Measurements from ENCODE around the gene PIK3CD. TPM values are rescaled to one million over a fixed set of nuclear protein-coding genes. Genes with fewer than 3 reads are reported as not detected.

PIK3CD gene
- total RNA-seq, 2 experiments from 2014 or later, result 13.6 to 37.1 TPM

DNA sequence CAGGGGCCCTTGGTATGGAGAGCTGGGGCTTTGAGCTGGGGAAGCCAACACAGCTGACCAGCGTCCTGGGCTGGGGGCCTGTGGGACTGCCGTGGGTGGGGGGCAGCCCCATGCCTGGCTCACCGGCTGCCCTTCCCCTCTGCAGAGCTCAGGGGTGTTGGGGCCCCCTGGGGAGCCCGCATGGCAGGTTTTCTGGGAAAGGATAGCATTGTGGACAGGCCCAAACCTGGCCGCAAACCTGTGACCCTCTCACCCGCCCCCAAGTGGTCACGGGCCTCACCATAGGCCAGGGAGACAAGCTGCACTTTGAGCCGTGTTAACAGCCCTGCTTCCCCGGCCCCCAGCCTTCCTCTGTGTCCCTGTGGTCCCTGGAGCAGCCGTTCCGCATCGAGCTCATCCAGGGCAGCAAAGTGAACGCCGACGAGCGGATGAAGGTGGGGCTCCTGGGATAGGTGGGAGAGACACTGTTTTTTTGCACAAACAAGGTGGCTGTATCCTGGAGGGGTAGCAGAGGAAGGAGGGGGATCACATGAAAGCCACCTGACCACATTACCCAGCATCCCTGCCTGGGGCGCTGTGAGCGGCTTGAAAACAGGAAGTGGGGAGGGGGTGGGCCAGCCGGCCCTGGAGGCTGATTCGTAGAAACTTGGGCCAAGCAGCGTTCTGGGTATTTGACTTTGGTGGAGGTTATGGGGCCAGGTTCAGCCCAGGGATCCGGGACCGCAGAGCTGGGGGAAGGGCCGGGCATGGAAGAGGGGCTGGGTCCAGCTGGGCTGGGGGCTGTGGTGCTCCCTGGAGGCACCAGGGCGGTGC lies 65.9 kb downstream of the PIK3CD start:
- BruUV-seq (replicated peaks), result TSS peak; percentile 73
- Histone ChIP-seq H2AFZ (ENCODE audit: low read length) (peak overlapping the region; percentile 60; the same call in 1 of the 2 replicates), H4K20me1 (ENCODE audit: insufficient read depth, low read length) (no peaks in the 10 kb centered on the region), H3K4me2 (ENCODE audit: low read length) (peak overlapping the region; percentile 74), H3K4me3 (ENCODE audit: low read depth, low read length, poor library complexity, severe bottlenecking) (peak overlapping the region; percentile 79), H3K9me3 (ENCODE audit: low read length) (no peaks in the 10 kb centered on the region), H3K36me3 (ENCODE audit: insufficient read depth, low read length) (peaks cover 5% of the 10 kb centered on the region), H3K27ac (ENCODE audit: low read depth, low read length, poor library complexity, severe bottlenecking) (peak overlapping the region; percentile 73), H3K4me1 (ENCODE audit: insufficient read depth, low read length, poor library complexity, severe bottlenecking) (peaks cover 51% of the 10 kb centered on the region), H3K9me2 (ENCODE audit: insufficient read depth, low read length) (no peaks in the 10 kb centered on the region), H3K79me2 (ENCODE audit: insufficient read depth, low read depth, low read length) (peaks cover 5% of the 10 kb centered on the region; the same call in 1 of the 2 replicates)
- intact Hi-C loops (cut with micrococcal nuclease; ENCODE audit: unreplicated experiment), result loop anchor here (1.0 to 2.0 kb wide), 2 partner anchors 63 to 90 kb away; no protein-coding TSS in a partner anchor
- ChIA-PET POLR2A (interaction anchor here (0.5 to 2.5 kb wide), 9 partner anchors 13 to 193 kb away, joined by 3 to 8 read pairs (median 3); no protein-coding TSS in a partner anchor), CTCF (ENCODE audit: unreplicated experiment) (interaction anchor here (0.5 to 1.0 kb wide), 4 partner anchors 102 to 495 kb away, joined by 3 read pairs; partner anchors contain the start of gene H6PD)
- peak; percentile 95 for DNase-seq (ENCODE audit: low spot score)
- TF ChIP-seq CTCF (conservative IDR thresholded peaks at IDR 0.05; ENCODE audit: low read length) (peak; percentile 25; the same call in 1 of the 2 replicates), EZH2phosphoT487 (IDR thresholded peaks at IDR 0.05; ENCODE audit: borderline replicate concordance, low read depth, low read length) (no peak)

DNA sequence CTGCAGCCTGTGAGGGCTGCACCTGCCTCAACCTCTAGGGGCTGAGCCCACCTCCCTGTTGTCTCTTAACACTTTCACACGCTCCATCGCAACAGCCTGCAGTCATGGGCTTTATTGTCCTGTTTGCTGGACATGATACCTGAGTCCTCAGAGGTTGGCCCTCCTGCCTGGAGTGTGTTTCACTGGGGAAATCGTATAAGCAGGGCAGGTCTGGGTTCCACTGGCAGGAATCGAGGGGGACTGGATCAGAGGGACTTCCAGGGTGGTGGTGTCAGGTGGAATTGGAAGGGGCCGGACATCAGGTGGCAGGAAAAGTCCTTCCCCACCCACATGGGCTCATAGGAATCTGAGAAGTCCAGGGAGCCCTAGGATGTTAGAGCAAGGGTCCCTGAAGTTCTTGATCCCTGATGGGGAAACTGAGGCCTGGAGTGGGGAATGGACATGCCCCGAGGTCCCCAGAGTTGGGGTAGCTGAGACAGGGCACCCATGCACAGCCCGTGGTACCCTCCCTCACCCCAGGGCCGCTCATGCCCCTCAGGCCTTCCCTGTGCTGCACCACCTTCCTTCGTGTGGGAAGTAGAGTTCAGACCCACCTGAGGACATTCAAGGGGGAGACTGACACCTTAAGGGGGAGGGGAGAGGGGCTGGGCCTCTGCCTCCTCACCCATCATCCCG lies 66.6 kb downstream of the PIK3CD start:
- Histone ChIP-seq H3K36me3 (ENCODE audit: insufficient read depth, low read length) (peaks cover 12% of the 10 kb centered on the region), H3K4me2 (ENCODE audit: low read length) (peak overlapping the region; percentile 74)

More for the DNA sequence above, 66.6 kb downstream of the PIK3CD start:
- H3K79me2 ChIP-seq (ENCODE audit: insufficient read depth, low read depth, low read length), result peaks cover 5% of the 10 kb centered on the region; the same call in 1 of the 2 replicates
- DNase-seq (ENCODE audit: low spot score), result no peak
- intact Hi-C loops (cut with micrococcal nuclease; ENCODE audit: unreplicated experiment), result no loop called here
- H3K4me3 ChIP-seq (ENCODE audit: low read depth, low read length, poor library complexity, severe bottlenecking), result peak overlapping the region; percentile 79
- no peaks in the 10 kb centered on the region for H4K20me1 ChIP-seq (ENCODE audit: insufficient read depth, low read length)
- CTCF ChIA-PET (ENCODE audit: unreplicated experiment), result interaction anchor here (0.7 to 1.0 kb wide), 3 partner anchors 103 to 495 kb away, joined by 3 read pairs; partner anchors contain the start of gene H6PD
- POLR2A ChIA-PET, result interaction anchor here (0.5 to 1.4 kb wide), 5 partner anchors 15 to 193 kb away, joined by 3 read pairs; no protein-coding TSS in a partner anchor
- no peak for TF ChIP-seq EZH2phosphoT487 (IDR thresholded peaks at IDR 0.05; ENCODE audit: borderline replicate concordance, low read depth, low read length)
- TF ChIP-seq CTCF (conservative IDR thresholded peaks at IDR 0.05; ENCODE audit: low read length), result 0 out of 2 replicates have a peak, but pooled peaks have one; percentile 5
- BruUV-seq (replicated peaks), result TSS peak; percentile 63
- no peaks in the 10 kb centered on the region for H3K9me2 ChIP-seq (ENCODE audit: insufficient read depth, low read length)
- H3K27ac ChIP-seq (ENCODE audit: low read depth, low read length, poor library complexity, severe bottlenecking), result peak overlapping the region; percentile 73
- peaks cover 51% of the 10 kb centered on the region for H3K4me1 ChIP-seq (ENCODE audit: insufficient read depth, low read length, poor library complexity, severe bottlenecking)
- H3K9me3 ChIP-seq (ENCODE audit: low read length), result no peaks in the 10 kb centered on the region
- H2AFZ ChIP-seq (ENCODE audit: low read length), result peak overlapping the region; percentile 60; the same call in 1 of the 2 replicates
